ENCODE data around the gene WDHD1. TPM values are rescaled to one million over a fixed set of nuclear protein-coding genes. Genes with fewer than 3 reads are reported as not detected.

Gene WDHD1
- total RNA-seq, 2 donors from 2014 or later = 0.14 to 1.8 TPM

DNA sequence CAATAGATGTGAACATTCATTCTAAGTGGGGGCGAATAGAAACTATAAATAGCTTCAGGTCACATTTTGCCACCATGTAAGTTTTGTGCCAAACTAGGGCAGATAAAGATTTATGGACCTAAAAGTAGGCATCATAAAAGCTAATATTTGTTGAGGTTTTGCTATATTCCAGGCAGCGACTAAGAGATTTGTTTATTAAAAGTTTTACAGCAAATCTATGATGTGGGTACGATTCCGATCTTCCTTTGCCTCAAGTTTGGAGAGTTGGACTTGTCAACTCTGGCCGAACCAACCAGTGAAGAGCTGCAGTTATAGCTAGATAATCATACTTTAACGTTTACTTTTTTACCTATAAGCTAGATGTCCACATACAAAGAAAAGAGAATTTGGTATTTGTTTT, 26.1 kb upstream of the WDHD1 start:
- Histone ChIP-seq H3K4me3 (peak overlapping the region; percentile 100), H3K9me3 (no peaks in the 10 kb centered on the region), H3K4me1 (ENCODE audit: control insufficient read depth in 1 of 2, low read depth in 2 of 2) (peaks cover 29 to 48% of the 10 kb centered on the region in 2 donors), H3K36me3 (peaks cover 1% of the 10 kb centered on the region), H3K27ac (peak overlapping the region; percentile 100), H3K27me3 (replicated peaks; ENCODE audit: insufficient read depth) (no peaks in the 10 kb centered on the region)
- ATAC-seq (ENCODE audit: insufficient number of reproducible peaks, low FRiP score, low read depth) (no peak), DNase-seq (ENCODE audit: low spot score) (no peak)
- TF ChIP-seq, protein P1, sequence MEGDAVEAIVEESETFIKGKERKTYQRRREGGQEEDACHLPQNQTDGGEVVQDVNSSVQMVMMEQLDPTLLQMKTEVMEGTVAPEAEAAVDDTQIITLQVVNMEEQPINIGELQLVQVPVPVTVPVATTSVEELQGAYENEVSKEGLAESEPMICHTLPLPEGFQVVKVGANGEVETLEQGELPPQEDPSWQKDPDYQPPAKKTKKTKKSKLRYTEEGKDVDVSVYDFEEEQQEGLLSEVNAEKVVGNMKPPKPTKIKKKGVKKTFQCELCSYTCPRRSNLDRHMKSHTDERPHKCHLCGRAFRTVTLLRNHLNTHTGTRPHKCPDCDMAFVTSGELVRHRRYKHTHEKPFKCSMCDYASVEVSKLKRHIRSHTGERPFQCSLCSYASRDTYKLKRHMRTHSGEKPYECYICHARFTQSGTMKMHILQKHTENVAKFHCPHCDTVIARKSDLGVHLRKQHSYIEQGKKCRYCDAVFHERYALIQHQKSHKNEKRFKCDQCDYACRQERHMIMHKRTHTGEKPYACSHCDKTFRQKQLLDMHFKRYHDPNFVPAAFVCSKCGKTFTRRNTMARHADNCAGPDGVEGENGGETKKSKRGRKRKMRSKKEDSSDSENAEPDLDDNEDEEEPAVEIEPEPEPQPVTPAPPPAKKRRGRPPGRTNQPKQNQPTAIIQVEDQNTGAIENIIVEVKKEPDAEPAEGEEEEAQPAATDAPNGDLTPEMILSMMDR (IDR thresholded peaks at IDR 0.05) = no peak

DNA sequence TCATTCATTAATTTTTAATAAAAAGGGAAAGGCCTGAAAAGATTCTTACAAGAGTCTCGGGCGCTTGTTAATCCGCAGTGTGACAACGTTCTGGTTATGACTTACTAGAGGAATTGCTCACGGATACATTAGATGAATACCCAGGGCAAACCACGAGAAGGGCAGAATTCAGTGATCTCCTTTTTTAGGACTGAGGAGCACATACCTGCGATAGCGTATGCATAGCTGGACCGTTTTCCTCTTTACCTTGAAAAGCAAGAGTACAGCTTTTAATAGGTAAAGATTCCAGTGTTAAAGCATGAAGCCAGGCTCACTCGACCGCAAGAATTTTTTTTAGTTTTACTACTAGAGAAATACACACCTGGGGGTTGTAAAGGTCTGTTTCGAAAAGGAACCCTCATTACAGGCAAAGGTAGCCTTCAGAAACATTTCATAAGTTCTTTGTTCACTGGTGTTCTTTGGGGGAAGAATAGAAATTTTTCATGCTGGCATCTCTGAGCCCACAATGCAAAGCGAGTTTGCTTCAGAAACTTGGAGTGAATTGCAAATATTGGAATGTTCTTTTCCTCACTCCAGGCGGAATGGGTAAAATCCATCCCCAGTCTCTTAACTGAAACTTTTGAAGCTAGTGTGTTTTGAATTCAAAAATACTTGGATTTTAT, 25.5 kb upstream of the WDHD1 start:
- peak overlapping the region; percentile 100 for H3K4me3 ChIP-seq
- H3K36me3 ChIP-seq = no peaks in the 10 kb centered on the region
- peak overlapping the region; percentile 100 for H3K27ac ChIP-seq
- DNase-seq (ENCODE audit: low spot score) (no peak), ATAC-seq (ENCODE audit: insufficient number of reproducible peaks, low FRiP score, low read depth) (no peak)
- H3K4me1 ChIP-seq (ENCODE audit: control insufficient read depth in 1 of 2, low read depth in 2 of 2) = peaks cover 29 to 48% of the 10 kb centered on the region in 2 donors
- TF ChIP-seq, protein P1 (IDR thresholded peaks at IDR 0.05) = no peak
- H3K9me3 ChIP-seq = no peaks in the 10 kb centered on the region
- H3K27me3 ChIP-seq (replicated peaks; ENCODE audit: insufficient read depth) = no peaks in the 10 kb centered on the region

DNA sequence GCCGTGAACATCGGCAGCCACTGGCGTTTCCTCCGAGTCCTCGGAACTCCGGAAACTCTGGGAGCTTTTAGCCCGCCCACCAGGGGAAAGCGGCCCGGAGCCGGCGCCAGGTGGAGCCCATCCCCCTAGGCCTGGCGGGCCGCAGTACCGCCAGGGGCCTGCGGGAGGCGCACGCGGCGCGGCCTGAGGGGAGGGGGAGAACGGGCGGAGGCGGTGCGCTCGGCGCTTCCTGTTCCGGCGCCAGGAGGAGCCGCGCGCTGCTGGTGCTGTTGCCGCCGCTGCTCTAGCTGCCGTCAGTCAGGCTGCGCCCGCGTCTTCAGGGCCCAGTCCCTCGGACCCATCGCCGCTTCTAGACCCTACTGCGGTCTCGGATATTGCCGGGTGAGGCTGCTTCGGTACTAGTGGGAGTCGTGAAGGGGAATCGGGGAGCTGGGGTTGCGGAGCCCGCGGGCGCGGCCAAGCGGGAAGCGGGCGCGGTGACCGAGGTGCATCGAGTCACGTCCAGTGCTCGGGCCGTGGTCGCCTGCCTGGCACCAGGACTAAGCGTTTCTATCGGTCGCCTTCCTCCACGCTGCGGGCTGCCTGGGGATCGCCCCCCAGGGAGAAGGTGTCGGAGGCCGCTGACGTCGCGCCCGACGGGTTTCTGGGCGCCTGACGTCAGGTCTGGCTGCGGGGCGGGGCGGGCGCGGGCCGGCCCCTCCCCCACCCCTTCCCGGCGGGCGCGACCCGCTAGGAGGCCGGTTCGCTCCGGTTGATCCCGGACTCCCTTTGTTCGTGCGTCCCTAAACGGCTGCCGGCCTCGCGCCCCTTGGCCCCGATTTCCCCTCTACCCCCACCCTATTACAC, 24.7 kb upstream of the WDHD1 start, which contains the start of gene MAPK1IP1L:
Gene MAPK1IP1L, plus strand, starts transcription at position 225 of the 846 bp plus-strand sequence. CDS start 10,037 bp downstream, outside the sequence.
- Histone ChIP-seq H3K4me3 (peak within 1 kb of the TSS; percentile 100), H3K27ac (peak within 1 kb of the TSS; percentile 100), H3K9me3 (no peaks in the 10 kb centered on the region), H3K36me3 (no peaks in the 10 kb centered on the region), H3K4me1 (ENCODE audit: control insufficient read depth in 1 of 2, low read depth in 2 of 2) (peaks cover 29 to 46% of the 10 kb centered on the region in 2 donors), H3K27me3 (replicated peaks; ENCODE audit: insufficient read depth) (no peaks in the 10 kb centered on the region)
- peak; percentile 95 for ATAC-seq (ENCODE audit: insufficient number of reproducible peaks, low FRiP score, low read depth)
- DNase-seq (ENCODE audit: low spot score) = peak; percentile 46
- TF ChIP-seq, protein P1 (IDR thresholded peaks at IDR 0.05) = peak; percentile 100

DNA sequence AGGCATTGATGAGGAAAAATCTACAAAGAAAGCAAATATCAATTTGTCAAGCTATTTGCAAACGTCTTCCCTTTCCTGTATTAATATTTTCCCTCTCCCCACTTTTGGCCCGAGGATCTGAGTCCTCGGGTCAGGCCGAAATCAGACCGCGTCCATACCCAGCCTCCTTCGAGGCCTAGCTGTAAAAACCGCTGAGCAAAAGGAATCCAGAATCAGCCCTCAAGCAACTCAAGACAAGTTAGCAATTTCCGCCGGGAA, 24.2 kb upstream of the WDHD1 start:
- peak overlapping the region; percentile 100 for H3K4me3 ChIP-seq
- no peaks in the 10 kb centered on the region for H3K27me3 ChIP-seq (replicated peaks; ENCODE audit: insufficient read depth)
- no peaks in the 10 kb centered on the region for H3K36me3 ChIP-seq
- DNase-seq (ENCODE audit: low spot score) (no peak), ATAC-seq (ENCODE audit: insufficient number of reproducible peaks, low FRiP score, low read depth) (no peak)
- H3K27ac ChIP-seq = peak overlapping the region; percentile 100
- H3K4me1 ChIP-seq (ENCODE audit: control insufficient read depth in 1 of 2, low read depth in 2 of 2) = peaks cover 29 to 42% of the 10 kb centered on the region in 2 donors
- no peaks in the 10 kb centered on the region for H3K9me3 ChIP-seq
- TF ChIP-seq, protein P1 (IDR thresholded peaks at IDR 0.05) = no peak

DNA sequence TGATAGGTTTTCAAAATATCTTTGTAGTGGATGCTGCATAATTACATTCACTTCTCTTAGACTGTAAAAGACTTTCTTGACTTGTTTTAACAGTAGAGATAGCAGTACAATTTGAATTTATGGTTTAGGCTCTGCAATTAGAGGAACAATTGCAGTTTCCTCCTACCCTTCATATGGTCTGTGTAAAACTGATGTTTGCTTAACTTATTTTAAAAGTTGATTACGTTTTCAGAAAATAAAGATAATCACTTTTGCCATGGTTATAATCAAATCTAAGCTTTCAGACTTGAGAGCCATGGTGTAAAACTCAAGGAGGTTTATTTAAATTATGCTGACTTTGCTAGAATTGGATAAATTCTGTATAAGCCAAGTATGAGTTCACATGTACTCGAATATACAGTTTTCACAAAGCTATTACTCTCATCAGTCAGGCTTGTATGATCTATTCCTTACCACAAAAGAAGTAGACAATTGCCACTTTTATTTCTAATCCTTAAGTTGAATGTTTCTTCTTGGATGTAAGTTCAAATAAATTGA, 22.1 kb upstream of the WDHD1 start:
- ATAC-seq (ENCODE audit: insufficient number of reproducible peaks, low FRiP score, low read depth) = no peak
- H3K4me1 ChIP-seq (ENCODE audit: control insufficient read depth in 1 of 2, low read depth in 2 of 2) = peaks cover 18 to 23% of the 10 kb centered on the region in 2 donors
- no peak overlapping the region for H3K4me3 ChIP-seq
- H3K27me3 ChIP-seq (replicated peaks; ENCODE audit: insufficient read depth) = no peaks in the 10 kb centered on the region
- H3K36me3 ChIP-seq = peaks cover 2% of the 10 kb centered on the region
- no peak overlapping the region for H3K27ac ChIP-seq
- TF ChIP-seq, protein P1 (IDR thresholded peaks at IDR 0.05) = no peak
- no peaks in the 10 kb centered on the region for H3K9me3 ChIP-seq
- DNase-seq (ENCODE audit: low spot score) = no peak

All from thoracic aorta (tissue), 2 donors.